GM21528 (cell line): ENCODE data around the gene BMPR2.
"Not testable (repeated sequence)": the region's sequence is repeated elsewhere in the genome, so short reads cannot be mapped to it uniquely, and the experiment has no call there.

Source experiments
- ATAC-seq: cut with Tn5 transposase; IDR thresholded peaks from one replicate; pipeline ENCODE4 v1.9.1; 2021; ENCODE audit warnings: mild to moderate bottlenecking, moderate library complexity; ENCODE audit not compliant: unreplicated experiment, low FRiP score

BMPR2 gene

DNA sequence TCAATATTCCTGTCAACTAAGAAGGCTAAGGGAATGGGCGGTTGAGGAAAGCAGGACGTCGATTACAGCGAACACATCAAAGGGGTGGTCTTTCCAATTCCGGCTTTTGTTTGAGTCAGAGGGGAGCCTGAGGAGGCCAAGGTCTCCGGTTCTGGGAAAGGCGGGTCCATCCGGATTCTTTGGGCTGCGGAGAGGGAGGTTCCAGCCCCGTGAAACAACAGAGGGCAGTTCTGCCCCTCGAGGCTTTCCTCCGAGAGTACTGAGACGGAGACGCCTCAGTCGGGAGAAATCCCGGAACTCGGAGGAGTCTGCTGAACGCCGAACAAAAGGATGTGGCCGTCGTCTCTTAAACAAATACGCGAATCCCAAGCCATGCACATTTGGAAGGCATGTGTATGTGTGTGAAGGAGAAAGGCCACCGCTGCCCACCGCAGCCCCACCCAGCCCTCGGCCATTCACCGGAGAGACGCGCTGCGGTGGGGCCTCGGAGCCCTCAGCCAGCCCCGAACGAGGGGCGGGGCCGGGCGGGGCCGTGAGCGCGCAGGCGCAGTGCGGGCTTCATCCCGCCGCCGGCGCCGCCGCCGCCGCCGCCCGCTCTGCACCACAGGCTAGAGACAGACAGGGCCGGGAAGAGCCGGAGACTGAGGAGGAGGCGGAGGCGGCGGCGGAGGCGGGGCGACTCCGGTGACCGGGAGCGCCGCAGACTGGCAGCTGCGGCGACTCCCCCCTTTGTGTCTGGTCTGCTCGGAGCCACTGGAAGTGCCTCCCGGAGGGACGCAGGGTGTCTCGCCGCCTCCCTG is at the start of gene BMPR2:
TSS of gene BMPR2 (plus strand) at position 719 of the 800 bp plus-strand sequence. CDS start 1,148 bp downstream, outside the sequence.
- peak; percentile 59 for ATAC-seq

DNA sequence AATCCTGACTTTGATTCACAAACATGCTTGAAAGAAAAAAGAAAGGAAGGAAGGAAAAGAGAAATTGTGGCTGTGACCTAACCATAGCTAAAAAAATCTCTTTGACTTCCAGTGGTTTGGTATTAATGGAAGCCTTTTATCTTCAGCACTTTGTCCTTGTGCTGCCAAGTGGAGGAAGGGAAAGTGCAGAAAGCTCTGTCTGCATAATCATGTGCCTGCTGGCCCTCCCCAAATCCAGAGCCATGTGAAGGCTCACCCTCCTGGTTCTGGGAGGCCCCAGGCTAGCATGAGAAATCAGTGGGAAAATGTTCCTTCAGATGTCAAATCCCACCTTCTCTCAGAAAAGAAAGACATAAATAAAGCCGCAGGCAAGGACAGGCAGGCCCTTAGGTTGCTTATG is 48.3 kb upstream of the BMPR2 start:
- no peak for ATAC-seq

DNA sequence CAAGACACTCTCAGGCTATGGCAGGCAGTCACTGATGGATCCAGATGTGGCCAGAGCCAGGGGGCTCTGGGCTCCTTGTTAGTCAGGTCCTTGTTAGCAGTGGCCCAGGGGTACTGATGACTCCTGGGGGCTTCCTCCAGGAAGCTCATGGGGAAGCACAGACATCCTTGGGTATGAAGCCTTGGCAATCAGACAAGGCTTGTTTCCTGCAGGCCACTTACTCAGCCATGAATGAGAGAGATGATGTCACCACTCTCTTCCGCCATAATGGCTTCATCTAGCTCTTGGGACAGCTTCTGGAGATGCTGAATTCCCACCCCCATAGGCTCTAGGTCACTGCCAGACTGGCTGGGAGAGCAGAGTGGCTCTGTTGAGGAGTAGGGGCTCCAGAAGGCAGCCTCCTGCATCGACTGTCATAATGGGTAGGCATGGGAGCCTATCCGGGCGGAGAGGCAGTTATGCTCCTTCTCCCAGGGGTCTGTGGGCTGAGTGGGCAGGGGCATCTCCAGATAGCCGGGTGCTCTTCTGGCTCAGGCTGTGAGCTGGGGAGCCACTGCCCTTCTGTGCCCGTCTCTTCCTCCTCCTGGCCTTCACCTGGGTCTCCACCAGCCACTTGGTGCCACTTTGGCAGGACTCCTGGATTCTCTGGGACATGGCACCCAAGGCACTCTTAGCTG is 40.2 kb upstream of the BMPR2 start:
- ATAC-seq: no peak

DNA sequence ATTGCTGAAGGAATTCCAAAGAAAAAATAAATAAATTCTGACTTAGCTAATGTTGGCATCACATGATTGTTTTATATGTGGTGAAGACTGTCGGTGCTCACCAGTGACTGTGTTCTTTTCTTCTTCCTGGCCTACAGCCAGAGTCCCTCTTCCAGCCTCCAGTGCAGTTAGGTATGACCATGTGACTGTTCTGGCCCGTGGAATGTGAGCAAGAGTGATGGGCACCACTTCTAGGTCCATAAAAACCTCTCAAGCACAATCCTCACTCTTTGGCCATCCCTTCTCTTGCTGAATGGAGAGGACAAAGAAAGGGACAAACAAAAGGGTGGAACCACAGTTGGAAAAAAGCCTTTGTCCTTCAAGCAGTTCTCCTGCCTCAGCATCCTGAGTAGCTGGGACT is 39.0 kb upstream of the BMPR2 start:
- ATAC-seq: no peak

DNA sequence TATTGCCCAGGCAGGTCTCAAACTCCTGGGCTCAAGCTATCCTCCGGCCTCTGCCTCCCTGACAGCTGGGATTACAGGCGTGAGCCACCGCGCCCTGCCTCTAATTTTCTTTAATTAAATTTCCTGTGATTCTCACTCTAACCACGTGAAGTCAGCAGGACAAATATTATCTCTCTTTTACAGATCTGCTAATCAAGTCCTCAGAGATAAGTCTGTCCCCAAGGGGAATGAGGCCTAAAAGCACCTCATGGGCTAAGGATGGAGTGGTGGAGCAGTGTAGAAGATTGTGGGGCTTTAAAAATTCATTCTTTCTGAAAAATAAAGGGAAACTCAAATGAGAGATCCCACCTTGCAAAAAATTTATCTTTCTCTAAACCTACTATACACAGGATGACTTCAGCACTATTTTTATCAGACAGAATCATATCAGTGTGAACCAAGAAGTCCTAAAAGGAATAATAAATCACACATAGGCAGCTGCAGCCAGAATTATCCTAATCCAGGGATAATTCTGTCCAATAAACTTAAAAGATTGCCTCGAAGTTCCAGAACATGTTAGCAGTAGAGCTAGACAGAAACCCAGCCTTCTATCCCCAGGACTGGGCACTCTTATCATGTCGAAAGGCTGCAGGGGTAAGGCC is 38.3 kb upstream of the BMPR2 start:
- ATAC-seq: no peak

DNA sequence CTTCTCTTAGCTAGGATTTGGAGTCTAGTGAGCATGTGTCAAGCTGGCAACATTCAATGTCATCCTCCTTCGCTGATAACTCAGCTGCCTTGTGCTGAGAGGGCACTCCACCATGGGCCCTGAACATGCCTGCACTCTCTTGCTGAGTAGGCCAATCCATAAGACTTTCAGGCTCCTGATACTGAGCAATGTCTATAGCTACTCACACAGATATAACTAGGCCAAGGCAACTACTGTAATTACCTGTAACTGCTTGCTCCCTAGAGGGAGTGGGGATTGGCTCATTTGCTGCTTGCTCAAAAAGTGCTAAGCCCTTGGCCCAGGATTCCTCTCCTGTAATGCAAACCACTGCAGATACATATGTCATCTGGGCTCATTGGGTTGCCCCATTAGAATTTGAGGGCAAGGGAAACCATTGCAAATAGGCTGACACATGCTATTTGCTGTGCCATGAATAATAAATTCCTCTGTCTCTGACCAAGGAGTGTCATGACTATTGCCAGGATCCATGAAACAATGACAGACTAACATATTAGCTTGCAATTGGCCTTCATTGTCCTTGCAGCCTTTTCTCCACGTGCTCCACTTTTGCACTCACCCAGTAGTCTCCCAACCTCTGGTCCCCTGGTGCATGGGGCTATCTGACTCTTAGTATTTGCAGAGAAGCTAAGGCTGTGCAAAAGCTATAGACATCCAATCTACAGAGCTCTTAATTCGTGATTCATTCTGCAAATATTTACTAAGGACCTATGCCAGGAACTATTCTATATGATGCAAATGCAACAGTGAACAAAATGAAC is 36.9 kb upstream of the BMPR2 start:
- ATAC-seq: no peak

DNA sequence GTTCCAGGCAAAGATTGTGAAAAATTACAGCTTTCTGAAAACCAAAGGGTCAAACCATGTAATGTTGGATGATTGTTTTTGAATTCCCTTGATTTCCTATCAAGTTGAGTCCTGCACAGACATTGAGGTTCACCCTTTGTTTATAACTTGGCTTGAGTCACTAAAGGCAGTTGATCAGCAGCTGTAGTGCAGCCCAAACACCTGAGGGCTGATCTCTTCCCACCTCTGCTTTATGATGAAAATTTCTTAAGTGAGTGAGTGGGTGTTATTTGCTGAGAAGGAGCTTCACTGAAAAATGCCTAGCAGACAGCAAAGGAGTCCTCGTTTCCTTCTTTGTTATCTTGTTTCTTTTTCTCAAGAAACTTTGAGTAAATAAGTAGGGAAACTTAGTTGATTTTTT is 31.9 kb upstream of the BMPR2 start:
- no peak for ATAC-seq

DNA sequence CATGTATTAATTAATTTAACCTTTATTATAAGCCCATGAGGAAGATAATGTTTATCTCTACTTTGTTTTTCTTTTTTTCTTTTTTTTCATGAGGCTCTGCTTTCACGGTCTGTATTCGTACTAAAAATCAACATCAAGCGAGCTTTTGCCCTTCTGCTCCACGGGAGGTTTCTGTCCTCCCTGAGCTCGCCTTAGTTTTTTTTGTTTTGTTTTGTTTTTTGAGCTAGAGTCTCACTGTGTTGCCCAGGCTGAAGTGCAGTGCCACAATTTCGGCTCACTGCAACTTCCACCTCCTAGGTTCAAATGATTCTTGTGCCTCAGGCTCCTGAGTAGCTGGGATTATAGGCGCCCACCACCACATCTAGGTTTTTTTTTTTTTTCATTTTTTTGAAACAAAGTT is 29.9 kb upstream of the BMPR2 start:
- no peak for ATAC-seq

DNA sequence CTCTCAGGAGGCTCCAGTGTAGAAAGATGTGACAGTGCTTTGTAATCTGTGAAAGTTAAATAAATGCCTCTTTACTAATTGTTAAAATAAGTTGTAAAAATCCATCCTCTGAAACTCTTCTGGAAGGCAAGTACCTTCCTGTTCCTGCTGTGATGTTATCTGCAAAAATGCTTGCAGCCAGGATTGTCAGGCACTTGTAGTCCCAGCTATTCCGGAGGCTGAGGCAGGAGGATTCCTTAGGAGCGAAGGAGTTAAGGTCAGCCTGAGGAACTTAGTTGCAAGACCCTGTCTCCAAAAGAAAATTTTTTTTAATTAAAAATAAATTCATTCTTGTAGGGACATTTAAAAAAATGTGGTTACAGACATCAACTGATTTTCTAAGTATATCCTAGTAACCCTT is 22.7 kb upstream of the BMPR2 start:
- ATAC-seq: no peak

DNA sequence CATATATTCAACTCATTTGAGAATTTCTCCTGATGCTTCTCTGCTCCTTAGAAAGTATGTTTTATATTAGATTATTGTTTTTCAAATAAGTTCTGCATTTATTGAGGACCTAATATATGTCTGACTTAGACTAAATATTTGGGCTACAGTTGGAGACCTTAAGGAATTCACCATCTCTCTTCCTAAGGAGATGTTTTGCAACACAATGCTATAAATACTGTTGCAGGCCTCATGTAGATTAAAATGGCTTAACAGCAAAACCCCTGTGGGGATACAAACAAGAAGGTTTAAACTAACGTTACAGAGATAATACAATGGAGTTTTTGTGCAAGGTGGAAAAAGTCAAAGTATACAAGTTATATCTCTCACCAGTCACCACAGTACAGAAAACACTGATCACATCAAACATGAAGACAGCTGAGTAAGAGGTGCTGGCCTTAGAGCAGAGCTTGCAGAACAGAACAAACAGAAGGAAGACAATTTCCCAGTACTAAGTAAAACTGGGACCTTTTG is 20.1 kb upstream of the BMPR2 start:
- no peak for ATAC-seq

DNA sequence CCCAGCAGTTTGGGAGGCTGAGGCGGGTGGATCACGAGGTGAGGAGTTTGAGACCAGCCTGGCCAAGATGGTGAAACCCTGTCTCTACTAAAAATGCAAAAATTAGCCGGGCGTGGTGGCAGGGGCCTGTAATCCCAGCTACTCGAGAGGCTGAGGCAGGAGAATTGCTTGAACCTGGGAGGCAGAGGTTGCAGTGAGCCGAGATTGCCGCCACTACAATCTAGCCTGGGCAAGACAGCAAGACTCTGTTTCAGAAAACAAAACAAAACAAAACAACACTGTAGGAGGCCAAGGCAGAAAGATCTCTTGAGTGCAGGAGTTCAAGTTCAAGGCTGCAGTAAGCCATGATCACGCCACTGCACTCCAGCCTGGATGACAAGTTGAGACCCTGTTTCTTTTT is 17.2 kb upstream of the BMPR2 start:
- ATAC-seq: not testable (repeated sequence)

DNA sequence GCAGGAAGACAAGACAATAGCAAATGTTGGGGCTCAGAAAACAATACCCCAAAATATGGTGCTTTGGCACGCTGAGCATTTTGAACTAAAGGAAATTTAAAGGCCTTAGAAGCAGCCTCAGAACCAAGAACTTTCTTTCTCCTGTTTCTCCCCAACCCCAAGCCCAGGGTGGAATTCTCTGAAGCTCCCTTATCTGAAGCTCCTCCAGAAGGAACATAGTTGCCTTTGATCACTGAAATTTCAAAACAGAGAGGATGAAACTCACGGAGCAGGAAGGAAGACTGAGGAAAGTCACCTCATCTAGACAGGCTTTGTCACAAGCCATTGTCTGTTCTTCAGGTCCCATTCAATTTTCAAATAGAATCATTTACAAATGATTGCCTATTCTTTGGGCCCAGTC is 15.5 kb upstream of the BMPR2 start:
- ATAC-seq: no peak

DNA sequence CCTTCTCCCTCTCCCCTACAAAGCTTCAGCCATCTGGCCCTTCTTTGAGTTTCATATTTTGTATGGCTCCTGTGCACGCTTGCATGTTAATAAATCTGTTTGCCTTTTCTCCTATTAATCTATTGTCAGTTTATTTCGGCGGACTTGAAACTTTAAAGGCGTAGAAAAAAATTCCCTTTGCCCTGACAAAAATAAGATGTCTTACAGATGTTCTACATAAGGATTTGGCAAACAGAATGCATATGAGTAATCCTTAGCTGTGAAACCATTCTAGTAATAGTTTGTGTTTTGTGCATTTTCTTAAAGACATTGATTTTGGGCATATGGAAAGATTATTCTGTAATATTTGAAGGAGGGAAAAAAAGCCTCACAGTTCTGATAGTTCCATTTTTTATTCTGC is 15.0 kb upstream of the BMPR2 start:
- ATAC-seq: no peak

DNA sequence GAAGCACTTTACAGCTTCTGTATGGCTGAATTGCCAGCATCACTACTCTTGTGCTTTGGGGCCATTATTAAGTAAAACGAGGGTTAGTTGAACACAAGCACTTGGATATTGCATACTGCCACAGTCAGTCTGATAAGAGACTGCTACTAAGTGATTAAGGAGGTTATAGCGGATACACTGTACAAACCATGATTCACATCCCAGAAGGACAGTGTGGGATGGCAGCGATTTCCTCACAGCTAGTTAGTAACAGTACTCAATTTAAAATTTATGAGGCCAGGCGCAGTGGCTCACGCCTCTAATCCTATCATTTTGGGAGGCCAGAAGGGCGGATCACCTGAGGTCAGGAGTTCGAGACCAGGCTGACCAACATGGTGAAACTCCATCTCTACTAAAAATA is 2.6 kb upstream of the BMPR2 start:
- no peak for ATAC-seq

DNA sequence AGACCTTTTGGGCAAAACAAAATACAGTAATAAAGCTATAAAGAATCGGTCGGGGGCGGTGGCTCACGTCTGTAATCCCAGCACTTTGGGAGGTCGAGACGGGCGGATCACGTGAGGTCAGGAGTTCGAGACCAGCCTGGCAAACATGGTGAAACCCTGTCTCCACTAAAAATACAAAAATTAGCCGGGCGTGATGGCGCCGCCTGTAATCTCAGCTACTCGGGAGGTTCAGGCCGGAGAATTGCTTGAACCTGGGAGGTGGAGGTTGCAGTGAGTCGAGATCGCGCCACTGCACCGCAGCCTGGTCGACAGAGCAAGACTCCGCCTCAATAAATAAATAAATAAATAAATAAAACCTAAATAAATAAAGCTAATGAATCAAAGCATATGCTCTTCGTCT is 1.7 kb upstream of the BMPR2 start:
- ATAC-seq: not testable (repeated sequence)

DNA sequence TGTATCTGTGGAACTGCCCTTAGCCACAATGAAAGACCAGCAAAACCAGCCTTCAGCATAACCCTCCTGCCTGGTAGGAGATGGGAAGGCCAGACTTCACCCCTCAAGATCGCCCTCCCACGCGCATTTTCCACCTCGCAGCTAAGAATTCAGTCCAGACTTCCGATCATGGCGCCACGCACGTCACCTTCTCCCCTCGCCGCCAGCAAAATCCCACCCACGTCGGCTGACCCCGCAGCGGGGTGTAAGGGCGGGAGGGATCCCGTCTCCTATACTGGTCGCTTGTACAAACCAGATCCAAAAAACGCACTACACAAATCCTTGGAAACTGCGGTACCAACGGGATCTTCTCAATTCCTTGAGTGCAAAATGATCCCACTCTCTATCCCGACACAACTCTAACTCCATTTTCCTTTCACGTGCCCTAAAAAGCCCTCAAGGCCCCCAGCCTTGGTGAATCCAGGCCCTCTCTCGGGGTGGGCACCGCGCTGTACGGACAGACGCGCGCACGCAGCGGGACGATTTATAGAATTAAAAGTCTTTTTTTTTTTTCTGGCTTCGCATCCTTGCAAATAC is 1.0 kb upstream of the BMPR2 start:
- no peak for ATAC-seq

DNA sequence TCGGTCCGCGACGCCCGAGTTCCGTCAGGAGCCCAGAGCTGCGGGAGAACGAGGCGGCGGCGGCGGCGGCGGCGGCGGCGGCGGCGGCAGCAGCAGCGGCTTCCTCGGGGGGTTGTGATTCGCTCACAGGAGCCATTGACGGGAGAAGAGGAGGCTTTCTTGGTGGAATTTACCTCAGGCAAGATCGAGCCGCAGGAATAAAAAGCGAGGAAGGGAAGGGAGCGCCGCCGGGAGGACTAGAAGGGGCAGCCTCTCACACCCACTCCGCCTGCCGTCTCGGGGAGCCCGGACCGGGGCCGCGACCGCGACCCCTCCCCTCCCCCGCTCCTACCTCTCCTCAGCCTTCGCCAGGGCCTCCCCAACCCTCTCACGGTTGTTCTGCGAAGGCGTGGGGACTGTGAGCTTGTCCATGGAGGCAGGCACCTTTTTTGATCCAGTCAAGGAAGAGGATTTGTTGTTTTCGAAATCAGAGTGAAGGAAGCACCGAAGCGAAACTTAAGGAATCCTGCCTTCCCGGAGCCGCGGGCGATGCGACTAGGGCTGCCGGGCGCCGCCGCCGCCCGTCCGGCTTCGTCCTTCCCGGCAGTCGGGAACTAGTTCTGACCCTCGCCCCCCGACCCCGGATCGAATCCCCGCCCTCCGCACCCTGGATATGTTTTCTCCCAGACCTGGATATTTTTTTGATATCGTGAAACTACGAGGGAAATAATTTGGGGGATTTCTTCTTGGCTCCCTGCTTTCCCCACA is 506 bp downstream of the BMPR2 start:
- ATAC-seq: peak; percentile 39

DNA sequence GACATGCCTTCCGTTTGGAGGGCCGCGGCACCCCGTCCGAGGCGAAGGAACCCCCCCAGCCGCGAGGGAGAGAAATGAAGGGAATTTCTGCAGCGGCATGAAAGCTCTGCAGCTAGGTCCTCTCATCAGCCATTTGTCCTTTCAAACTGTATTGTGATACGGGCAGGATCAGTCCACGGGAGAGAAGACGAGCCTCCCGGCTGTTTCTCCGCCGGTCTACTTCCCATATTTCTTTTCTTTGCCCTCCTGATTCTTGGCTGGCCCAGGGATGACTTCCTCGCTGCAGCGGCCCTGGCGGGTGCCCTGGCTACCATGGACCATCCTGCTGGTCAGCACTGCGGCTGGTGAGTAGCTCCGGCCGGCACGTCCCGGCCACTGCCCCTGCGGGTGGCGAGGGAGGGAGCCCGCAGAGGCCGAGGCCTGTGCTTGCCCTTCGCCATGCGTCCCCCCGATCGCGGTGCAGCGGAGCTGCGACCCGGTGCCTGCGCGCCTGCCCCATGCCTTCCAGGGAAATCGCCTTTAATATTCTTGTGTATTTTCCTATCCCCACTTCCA is 1.2 kb downstream of the BMPR2 start:
- ATAC-seq: no peak

DNA sequence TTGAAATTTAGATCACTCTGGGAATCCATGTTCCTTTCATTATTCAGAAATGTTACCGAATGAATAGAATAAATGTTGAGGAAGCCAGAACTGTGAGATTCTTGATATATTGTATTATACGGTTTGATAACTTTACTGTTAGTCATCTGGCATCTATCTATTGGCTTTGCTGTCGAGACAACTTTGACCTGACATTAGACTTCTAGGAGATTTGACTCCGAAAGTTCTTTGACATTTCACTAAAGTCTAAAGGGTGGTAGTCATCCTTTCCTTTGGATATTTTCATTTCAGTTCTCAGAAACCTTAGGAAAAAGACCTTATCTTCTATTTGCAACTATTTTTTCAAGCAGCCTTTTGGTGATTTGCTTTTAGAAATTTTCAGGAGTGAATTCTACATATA is 1.9 kb downstream of the BMPR2 start:
- ATAC-seq: no peak
